ENCODE results near the gene RPL41.

RPL41 gene

GRCh38 chr12:56086608-56087007, 29.8 kb upstream of the RPL41 start:
- TF ChIP-seq CTCF (IDR thresholded peaks at IDR 0.05; ENCODE audit: low read length, missing control alignments), result no peak
- DNase-seq (ENCODE audit: low read depth), result no peak
- H3K4me3 ChIP-seq (replicated peaks; ENCODE audit: low read depth, low read length), result no peak overlapping the region

GRCh38 chr12:56087220-56087619, 29.2 kb upstream of the RPL41 start:
- no peak for DNase-seq (ENCODE audit: low read depth)
- no peak overlapping the region for H3K4me3 ChIP-seq (replicated peaks; ENCODE audit: low read depth, low read length)

GRCh38 chr12:56097738-56098137, 18.7 kb upstream of the RPL41 start:
- H3K4me3 ChIP-seq (replicated peaks; ENCODE audit: low read depth, low read length), result no peak overlapping the region
- DNase-seq (ENCODE audit: low read depth), result no peak
- no peak for TF ChIP-seq CTCF (IDR thresholded peaks at IDR 0.05; ENCODE audit: low read length, missing control alignments)

More at GRCh38 chr12:56087220-56087619, 29.2 kb upstream of the RPL41 start:
- TF ChIP-seq CTCF (IDR thresholded peaks at IDR 0.05; ENCODE audit: low read length, missing control alignments), result no peak

GRCh38 chr12:56098592-56098991, 17.8 kb upstream of the RPL41 start:
- TF ChIP-seq CTCF (IDR thresholded peaks at IDR 0.05; ENCODE audit: low read length, missing control alignments), result no peak

GRCh38 chr12:56099787-56100186, 16.6 kb upstream of the RPL41 start:
- no peak for DNase-seq (ENCODE audit: low read depth)

More at GRCh38 chr12:56098592-56098991, 17.8 kb upstream of the RPL41 start:
- no peak for DNase-seq (ENCODE audit: low read depth)
- no peak overlapping the region for H3K4me3 ChIP-seq (replicated peaks; ENCODE audit: low read depth, low read length)

GRCh38 chr12:56101045-56101444, 15.4 kb upstream of the RPL41 start:
- no peak for DNase-seq (ENCODE audit: low read depth)
- TF ChIP-seq CTCF (IDR thresholded peaks at IDR 0.05; ENCODE audit: low read length, missing control alignments), result no peak
- H3K4me3 ChIP-seq (replicated peaks; ENCODE audit: low read depth, low read length), result no peak overlapping the region

More at GRCh38 chr12:56099787-56100186, 16.6 kb upstream of the RPL41 start:
- TF ChIP-seq CTCF (IDR thresholded peaks at IDR 0.05; ENCODE audit: low read length, missing control alignments), result no peak
- no peak overlapping the region for H3K4me3 ChIP-seq (replicated peaks; ENCODE audit: low read depth, low read length)

GRCh38 chr12:56102683-56103065, 13.8 kb upstream of the RPL41 start:
- TF ChIP-seq CTCF (IDR thresholded peaks at IDR 0.05; ENCODE audit: low read length, missing control alignments), result no peak
- no peak for DNase-seq (ENCODE audit: low read depth)
- H3K4me3 ChIP-seq (replicated peaks; ENCODE audit: low read depth, low read length), result no peak overlapping the region
